ENCODE results near the gene MEDAG.
"Not testable (repeated sequence)": the region's sequence is repeated elsewhere in the genome, so short reads cannot be mapped to it uniquely, and the experiment has no call there.

The MEDAG gene

GRCh38 chr13:30910676-30911075, 4.6 kb downstream of the MEDAG start:
- DNase-seq, result no peak

GRCh38 chr13:30915691-30916541, 9.8 kb downstream of the MEDAG start:
- DNase-seq, result no peak

GRCh38 chr13:30916991-30917390, 10.9 kb downstream of the MEDAG start:
- no peak for DNase-seq

- no peak for DNase-seq
These were observed 12.8 kb downstream of the MEDAG start for GRCh38 chr13:30918662-30919405.

GRCh38 chr13:30920162-30920909, 14.3 kb downstream of the MEDAG start:
- DNase-seq, result no peak

- no peak for DNase-seq
These were observed 17.3 kb downstream of the MEDAG start for GRCh38 chr13:30923418-30923817.

- DNase-seq, result no peak
These were observed 18.6 kb downstream of the MEDAG start for GRCh38 chr13:30924721-30925120.

GRCh38 chr13:30925429-30925828, 19.4 kb downstream of the MEDAG start:
- no peak for DNase-seq

GRCh38 chr13:30926781-30927180, 20.7 kb downstream of the MEDAG start:
- DNase-seq, result no peak

GRCh38 chr13:30927188-30927587, 21.1 kb downstream of the MEDAG start:
- not testable (repeated sequence) for DNase-seq

GRCh38 chr13:30927595-30927994, 21.5 kb downstream of the MEDAG start:
- DNase-seq, result no peak

- DNase-seq, result no peak
These were observed 22.9 kb downstream of the MEDAG start for GRCh38 chr13:30928978-30929377.

GRCh38 chr13:30932481-30933353, 26.6 kb downstream of the MEDAG start, which contains the start of gene TEX26:
Gene TEX26, plus strand, starts transcription at chr13:30932656. Its CDS starts 60 bp downstream, at chr13:30932716.
- no peak for DNase-seq

- no peak for DNase-seq
These were observed 27.2 kb downstream of the MEDAG start for GRCh38 chr13:30933354-30933670.

- DNase-seq, result no peak
These were observed 28.3 kb downstream of the MEDAG start for GRCh38 chr13:30934381-30934780.

- no peak for DNase-seq
These were observed 28.7 kb downstream of the MEDAG start for GRCh38 chr13:30934803-30935202.

GRCh38 chr13:30936971-30937370, 30.9 kb downstream of the MEDAG start:
- no peak for DNase-seq

- DNase-seq, result no peak
These were observed 37.8 kb downstream of the MEDAG start for GRCh38 chr13:30943881-30944280.

GRCh38 chr13:30957258-30957943, 51.3 kb downstream of the MEDAG start:
- DNase-seq, result no peak

GRCh38 chr13:30959678-30960077, 53.6 kb downstream of the MEDAG start:
- no peak for DNase-seq

GRCh38 chr13:30963791-30964190, 57.7 kb downstream of the MEDAG start:
- DNase-seq, result no peak

- DNase-seq, result no peak
These were observed 59.3 kb downstream of the MEDAG start for GRCh38 chr13:30965380-30965779.

All from NCI-H446 treated with DMSO at 0.1 percent for 48 hours (cell line).